ENCODE measurements around the gene PPP1R36.

DNA sequence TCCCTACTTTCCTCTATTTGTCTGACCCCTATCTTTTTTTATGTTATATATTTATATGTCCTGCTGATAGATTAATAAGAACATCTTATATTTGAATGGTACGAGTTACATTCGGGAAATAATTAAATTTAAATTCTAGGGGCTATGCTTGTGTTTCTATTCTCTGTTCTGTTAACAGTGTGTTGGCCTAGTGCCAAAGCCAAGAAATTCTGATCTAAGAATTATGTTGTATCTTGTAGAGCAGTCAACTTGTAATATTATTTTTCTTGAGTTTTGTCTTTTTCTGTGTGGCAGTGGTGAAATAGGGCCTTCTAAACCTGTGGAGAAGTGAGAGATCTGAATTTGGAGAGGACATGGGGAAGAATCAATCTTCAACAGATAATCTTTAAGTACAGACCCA lies 18.2 kb upstream of the PPP1R36 start:
- TF ChIP-seq, protein P1, sequence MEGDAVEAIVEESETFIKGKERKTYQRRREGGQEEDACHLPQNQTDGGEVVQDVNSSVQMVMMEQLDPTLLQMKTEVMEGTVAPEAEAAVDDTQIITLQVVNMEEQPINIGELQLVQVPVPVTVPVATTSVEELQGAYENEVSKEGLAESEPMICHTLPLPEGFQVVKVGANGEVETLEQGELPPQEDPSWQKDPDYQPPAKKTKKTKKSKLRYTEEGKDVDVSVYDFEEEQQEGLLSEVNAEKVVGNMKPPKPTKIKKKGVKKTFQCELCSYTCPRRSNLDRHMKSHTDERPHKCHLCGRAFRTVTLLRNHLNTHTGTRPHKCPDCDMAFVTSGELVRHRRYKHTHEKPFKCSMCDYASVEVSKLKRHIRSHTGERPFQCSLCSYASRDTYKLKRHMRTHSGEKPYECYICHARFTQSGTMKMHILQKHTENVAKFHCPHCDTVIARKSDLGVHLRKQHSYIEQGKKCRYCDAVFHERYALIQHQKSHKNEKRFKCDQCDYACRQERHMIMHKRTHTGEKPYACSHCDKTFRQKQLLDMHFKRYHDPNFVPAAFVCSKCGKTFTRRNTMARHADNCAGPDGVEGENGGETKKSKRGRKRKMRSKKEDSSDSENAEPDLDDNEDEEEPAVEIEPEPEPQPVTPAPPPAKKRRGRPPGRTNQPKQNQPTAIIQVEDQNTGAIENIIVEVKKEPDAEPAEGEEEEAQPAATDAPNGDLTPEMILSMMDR (conservative IDR thresholded peaks at IDR 0.05; ENCODE audit: low read depth, low read length): no peak
- TF ChIP-seq POLR2A (IDR thresholded peaks at IDR 0.05; ENCODE audit: low read depth, low read length): no peak
